HEK293T (cell line): Measurements from ENCODE around the gene LAMTOR3.

Experiments used
- ARNT ChIP-seq: fragments of 450-650 bp; IDR thresholded peaks from 2 replicates; pipeline ENCODE4 v1.6.1; 2017; ENCODE audit warnings: mild to moderate bottlenecking
- BHLHE40 ChIP-seq: fragments of 450-650 bp; IDR thresholded peaks from 2 replicates; pipeline ENCODE4 v1.6.1; 2016; ENCODE audit warnings: mild to moderate bottlenecking, moderate library complexity, borderline replicate concordance
- CTBP1 ChIP-seq: fragments of 450-650 bp; IDR thresholded peaks from 2 replicates; pipeline ENCODE4 v1.6.1; 2016; ENCODE audit warnings: borderline replicate concordance
- ELF4 ChIP-seq: fragments of 450-650 bp; IDR thresholded peaks from 2 replicates; pipeline ENCODE4 v1.6.1; 2017; ENCODE audit warnings: antibody characterized with exemption
- HDGF ChIP-seq: fragments of 450-650 bp; IDR thresholded peaks from 2 replicates; pipeline ENCODE4 v1.6.1; 2017; ENCODE audit warnings: antibody characterized with exemption, borderline replicate concordance
- L3MBTL2 ChIP-seq: fragments of 450-650 bp; conservative IDR thresholded peaks from 2 replicates; pipeline ENCODE4 v1.6.1; 2016; ENCODE audit warnings: mild to moderate bottlenecking
- LEF1 ChIP-seq: fragments of 450-650 bp; IDR thresholded peaks from 2 replicates; pipeline ENCODE4 v1.6.1; 2017; ENCODE audit warnings: mild to moderate bottlenecking, borderline replicate concordance
- SP1 ChIP-seq: fragments of 450-650 bp; IDR thresholded peaks from 2 replicates; pipeline ENCODE4 v1.6.1; 2017
- SUZ12 ChIP-seq: fragments of 450-650 bp; IDR thresholded peaks from 2 replicates; pipeline ENCODE4 v1.6.1; 2016; ENCODE audit warnings: mild to moderate bottlenecking
- TARDBP ChIP-seq: fragments of 450-650 bp; IDR thresholded peaks from 2 replicates; pipeline ENCODE4 v1.6.1; 2016

DNA sequence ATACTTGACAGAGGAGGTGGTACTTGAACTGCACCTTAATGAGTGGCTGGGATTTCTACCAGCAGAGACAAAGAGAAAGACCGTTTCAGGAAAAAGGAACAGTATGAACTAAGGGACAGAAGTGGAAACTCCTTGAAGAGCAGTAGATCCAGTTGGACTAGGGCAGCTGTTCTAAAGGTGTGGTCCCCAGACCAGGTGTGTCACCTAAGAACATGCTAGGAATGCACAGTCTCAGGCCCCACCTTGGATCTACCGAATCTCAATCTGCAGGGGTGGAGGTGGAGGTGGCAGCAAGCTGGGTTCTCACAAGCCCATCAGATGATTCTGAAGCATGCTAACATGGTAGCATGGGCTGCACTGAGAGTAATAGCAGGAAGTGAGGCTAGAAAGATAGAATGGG, 55.3 kb downstream of the LAMTOR3 start:
- TF ChIP-seq TARDBP = no peak
- TF ChIP-seq HDGF = no peak
- no peak for TF ChIP-seq LEF1
- TF ChIP-seq SP1 = no peak
- TF ChIP-seq ELF4 = no peak
- no peak for TF ChIP-seq CTBP1
- no peak for TF ChIP-seq ARNT
- no peak for TF ChIP-seq SUZ12
- no peak for TF ChIP-seq L3MBTL2
- TF ChIP-seq BHLHE40 = no peak
